H9 (cell line): Measurements from ENCODE around the gene FDX1. TPM values are rescaled to one million over a fixed set of nuclear protein-coding genes. Genes with fewer than 3 reads are reported as not detected.

Experiments used
- DNase-seq: peaks from one replicate; pipeline ENCODE4 v3.0.0-alpha.2; 2017
- H2AFZ ChIP-seq: one replicate; pipeline ENCODE4 v1.6.1; 2013; ENCODE audit warnings: mild to moderate bottlenecking, low read length, control low read depth, moderate library complexity
- H2AK5ac ChIP-seq: 2 replicates; pipeline ENCODE4 v1.6.1; 2013; ENCODE audit warnings: low read length, control low read depth, mixed read lengths; ENCODE audit not compliant: insufficient read length
- H2BK120ac ChIP-seq: one replicate; pipeline ENCODE4 v1.6.1; 2013; ENCODE audit warnings: low read depth, mild to moderate bottlenecking, low read length, control low read depth, inconsistent platforms; ENCODE audit not compliant: poor library complexity, severe bottlenecking
- H2BK12ac ChIP-seq: 2 replicates; pipeline ENCODE4 v1.6.1; 2013; ENCODE audit warnings: low read length, control low read depth, mixed read lengths, low read depth; ENCODE audit not compliant: insufficient read length
- H2BK15ac ChIP-seq: 2 replicates; pipeline ENCODE4 v1.6.1; 2013; ENCODE audit warnings: low read depth, low read length, control low read depth
- H2BK20ac ChIP-seq: one replicate; pipeline ENCODE4 v1.6.1; 2013; ENCODE audit warnings: low read depth, mild to moderate bottlenecking, low read length, control low read depth, inconsistent platforms; ENCODE audit not compliant: poor library complexity, severe bottlenecking
- H2BK5ac ChIP-seq: 2 replicates; pipeline ENCODE4 v1.6.1; 2013; ENCODE audit warnings: low read length, control low read depth, mixed read lengths; ENCODE audit not compliant: insufficient read length
- H3K14ac ChIP-seq: 2 replicates; pipeline ENCODE4 v1.6.1; 2013; ENCODE audit warnings: low read length, control low read depth; ENCODE audit not compliant: insufficient read depth
- H3K18ac ChIP-seq: 2 replicates; pipeline ENCODE4 v1.6.1; 2013; ENCODE audit warnings: low read depth, mild to moderate bottlenecking, mixed read lengths, low read length, control low read depth; ENCODE audit not compliant: insufficient read length
- H3K23ac ChIP-seq: 2 replicates; pipeline ENCODE4 v1.6.1; 2013; ENCODE audit warnings: low read length, control low read depth, mixed read lengths, low read depth; ENCODE audit not compliant: insufficient read length
- H3K23me2 ChIP-seq: 2 replicates; pipeline ENCODE4 v1.6.1; 2013; ENCODE audit warnings: low read depth, mild to moderate bottlenecking, mixed read lengths, low read length, control low read depth; ENCODE audit not compliant: insufficient read length, poor library complexity, severe bottlenecking
- H3K27ac ChIP-seq: 2 replicates; pipeline ENCODE4 v1.5.1; 2013; ENCODE audit warnings: low read length, control low read depth, mixed read lengths, low read depth; ENCODE audit not compliant: insufficient read length
- H3K27me3 ChIP-seq: 2 replicates; pipeline ENCODE4 v1.6.1; 2013; ENCODE audit warnings: low read length, control low read depth, inconsistent platforms; ENCODE audit not compliant: insufficient read depth
- H3K4ac ChIP-seq: 2 replicates; pipeline ENCODE4 v1.6.1; 2013; ENCODE audit warnings: low read depth, mild to moderate bottlenecking, control low read depth, inconsistent platforms, low read length, moderate library complexity
- H3K4me1 ChIP-seq: 2 replicates; pipeline ENCODE4 v1.6.1; 2013; ENCODE audit warnings: low read length, control low read depth, inconsistent platforms; ENCODE audit not compliant: insufficient read depth
- H3K4me2 ChIP-seq: 2 replicates; pipeline ENCODE4 v1.6.1; 2013; ENCODE audit warnings: low read length, control low read depth, mixed read lengths; ENCODE audit not compliant: insufficient read length, insufficient read depth
- H3K56ac ChIP-seq: 2 replicates; pipeline ENCODE4 v1.6.1; 2013; ENCODE audit warnings: low read depth, mild to moderate bottlenecking, mixed read lengths, low read length, control low read depth; ENCODE audit not compliant: insufficient read length
- H3K79me1 ChIP-seq: 2 replicates; pipeline ENCODE4 v1.6.1; 2013; ENCODE audit warnings: low read depth, mild to moderate bottlenecking, moderate library complexity, low read length, control low read depth, inconsistent platforms; ENCODE audit not compliant: insufficient read depth, poor library complexity, severe bottlenecking
- H3K79me2 ChIP-seq: 2 replicates; pipeline ENCODE4 v1.6.1; 2013; ENCODE audit warnings: low read length, control low read depth, inconsistent platforms; ENCODE audit not compliant: insufficient read depth
- H3K9ac ChIP-seq: 2 replicates; pipeline ENCODE4 v1.6.1; 2013; ENCODE audit warnings: low read length, control low read depth, mixed read lengths; ENCODE audit not compliant: insufficient read length; ENCODE audit errors: extremely low read depth
- H3K9me3 ChIP-seq: one replicate; pipeline ENCODE4 v1.6.1; 2013; ENCODE audit warnings: low read depth, low read length, inconsistent platforms; ENCODE audit not compliant: control insufficient read depth
- H3T11ph ChIP-seq: one replicate; pipeline ENCODE4 v1.6.1; 2013; ENCODE audit warnings: mild to moderate bottlenecking, low read length, control low read depth, inconsistent platforms
- H4K20me1 ChIP-seq: one replicate; pipeline ENCODE4 v1.6.1; 2013; ENCODE audit not compliant: control insufficient read depth, insufficient read length, insufficient read depth
- H4K5ac ChIP-seq: 2 replicates; pipeline ENCODE4 v1.6.1; 2013; ENCODE audit warnings: low read depth, mild to moderate bottlenecking, mixed read lengths, low read length, control low read depth; ENCODE audit not compliant: insufficient read length
- H4K8ac ChIP-seq: replicated peaks from 2 replicates; pipeline ENCODE4 v1.6.1; 2013; ENCODE audit warnings: low read length, control low read depth, mixed read lengths, low read depth; ENCODE audit not compliant: insufficient read length
- H4K91ac ChIP-seq: 2 replicates; pipeline ENCODE4 v1.6.1; 2013; ENCODE audit warnings: low read depth, mild to moderate bottlenecking, moderate library complexity, mixed read lengths, low read length, control low read depth; ENCODE audit not compliant: insufficient read length
- H3K27ac Mint-ChIP-seq, 3 experiments: 2 replicates in 2 of 3; 3 replicates in 1 of 3; pipeline ENCODE4 v1.8.0; 2020 to 2021; ENCODE audit warnings: mixed read lengths in 3 of 3, mild to moderate bottlenecking in 1 of 3, moderate library complexity in 1 of 3
- H3K27me3 Mint-ChIP-seq: 2 replicates; pipeline ENCODE4 v1.8.0; 2021; ENCODE audit warnings: low read depth, mild to moderate bottlenecking, moderate library complexity, mixed read lengths
- H3K36me3 Mint-ChIP-seq, 3 experiments: 2 replicates in 2 of 3; 3 replicates in 1 of 3; pipeline ENCODE4 v1.8.0; 2020 to 2021; ENCODE audit warnings: low read depth in 3 of 3, mixed read lengths in 3 of 3; ENCODE audit not compliant: insufficient read depth in 1 of 3
- H3K4me1 Mint-ChIP-seq, 2 experiments: 2 replicates each; pipeline ENCODE4 v1.8.0; 2020; ENCODE audit warnings: mixed read lengths in 2 of 2
- H3K4me3 Mint-ChIP-seq, 2 experiments: 2 replicates in 1 of 2; 3 replicates in 1 of 2; pipeline ENCODE4 v1.8.0; 2020 to 2021; ENCODE audit warnings: mild to moderate bottlenecking in 2 of 2, mixed read lengths in 2 of 2, moderate library complexity in 1 of 2
- H3K9me3 Mint-ChIP-seq, 2 experiments: 2 replicates in 1 of 2; 3 replicates in 1 of 2; pipeline ENCODE4 v1.8.0; 2020; ENCODE audit warnings: mild to moderate bottlenecking in 2 of 2, mixed read lengths in 2 of 2, moderate library complexity in 1 of 2
- CTCF ChIP-seq: fragments of 200-600 bp; sonication (generic); conservative IDR thresholded peaks from 3 replicates; pipeline ENCODE4 v1.8.0; 2021; ENCODE audit warnings: antibody characterized with exemption, mild to moderate bottlenecking
- WGBS: extraction: QIAGEN DNeasy Blood & Tissue Kit; methylation state at CpG from one replicate; pipeline ENCODE4 v1.1.7; 2013; ENCODE audit warnings: missing lambda C conversion rate, low lambda C conversion rate, mixed read lengths; ENCODE audit not compliant: insufficient read length; ENCODE audit errors: extremely low coverage; 5-methylcytosine and 5-hydroxymethylcytosine counted together
- total RNA-seq: library from RNA; stranded (reverse); gene quantifications from 2 replicates; pipeline ENCODE4 v1.2.1, GENCODE V29; 2021

FDX1 gene
- total RNA-seq, 1 experiment from 2014 or later, result 10.1 TPM

DNA sequence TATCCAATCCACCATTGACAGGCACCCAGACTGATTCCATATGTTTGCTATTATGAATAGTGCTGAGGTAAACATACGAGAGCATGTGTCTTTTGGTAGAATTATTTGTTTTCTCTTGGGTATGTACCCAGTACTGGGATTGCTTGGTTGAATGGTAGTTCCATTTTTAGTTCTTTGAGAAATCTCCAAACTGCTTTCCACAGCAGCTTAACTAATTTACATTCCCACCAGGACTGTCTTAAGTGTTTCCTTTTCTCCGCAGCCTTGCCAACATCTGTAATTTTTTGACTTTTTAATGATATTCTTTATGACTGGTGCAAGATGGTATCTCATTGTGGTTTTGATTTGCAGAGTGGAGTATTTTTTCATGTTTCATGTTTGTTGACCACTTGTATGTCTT is 8.3 kb downstream of the FDX1 start:
- peaks cover 5% of the 10 kb centered on the region for H3K79me1 ChIP-seq
- H3K4ac ChIP-seq, result no peak overlapping the region
- no peak overlapping the region for H3K23ac ChIP-seq
- no peak overlapping the region for H4K5ac ChIP-seq
- no peak overlapping the region for H3K4me2 ChIP-seq
- no peak overlapping the region for H2AK5ac ChIP-seq
- no peaks in the 10 kb centered on the region for H3K23me2 ChIP-seq
- no peak overlapping the region for H2BK15ac ChIP-seq
- no peaks in the 10 kb centered on the region; the same call in 1 of the 2 replicates for H3K79me2 ChIP-seq
- no peaks in the 10 kb centered on the region for H3K27me3 ChIP-seq
- H2AFZ ChIP-seq, result no peak overlapping the region
- no peaks in the 10 kb centered on the region; the same call in 1 of the 2 replicates for H3K4me1 ChIP-seq
- H4K91ac ChIP-seq, result no peak overlapping the region
- H3T11ph ChIP-seq, result no peak overlapping the region
- H2BK20ac ChIP-seq, result no peak overlapping the region
- no peak overlapping the region for H2BK120ac ChIP-seq
- no peak overlapping the region for H3K56ac ChIP-seq
- no peak overlapping the region for H3K27ac ChIP-seq
- Mint-ChIP-seq H3K27me3 (no peaks in the 10 kb centered on the region), H3K4me3 (no peak overlapping the region), H3K36me3 (peaks cover 46 to 63% (median 56%) of the 10 kb centered on the region in 3 experiments), H3K9me3 (peaks cover 18 to 20% of the 10 kb centered on the region in 2 experiments), H3K27ac (no peak overlapping the region), H3K4me1 (peaks cover 11 to 18% of the 10 kb centered on the region in 2 experiments)
- no peak overlapping the region for H2BK12ac ChIP-seq
- no peak for DNase-seq
- no peaks in the 10 kb centered on the region for H3K9me3 ChIP-seq
- H4K8ac ChIP-seq, result no peak overlapping the region
- no CpG with 5 or more reads among the region's 2 CpGs for WGBS
- no peak overlapping the region for H3K18ac ChIP-seq
- TF ChIP-seq CTCF, result no peak
- H3K14ac ChIP-seq, result no peak overlapping the region
- H4K20me1 ChIP-seq, result no peaks in the 10 kb centered on the region
- no peak overlapping the region for H2BK5ac ChIP-seq
- no peak overlapping the region for H3K9ac ChIP-seq
